NK-92 treated with Interleukin-12 subunit alpha and Interleukin-12 subunit beta, amount 100 ng/mL, for 24 hours (cell line): ENCODE data around the gene FBXO34.

Experiments used
- DNase-seq: peaks from one replicate; lab custom pipeline; 2025; lab: John Stamatoyannopoulos, UW

The FBXO34 gene

GRCh38 chr14:55272922-55273321 lies 1.7 kb downstream of the FBXO34 start:
- DNase-seq, result no peak

GRCh38 chr14:55274146-55274545 lies 2.9 kb downstream of the FBXO34 start:
- DNase-seq, result no peak

GRCh38 chr14:55274751-55275150 lies 3.5 kb downstream of the FBXO34 start:
- no peak for DNase-seq

- no peak for DNase-seq
These were observed 5.5 kb downstream of the FBXO34 start for GRCh38 chr14:55276736-55277135.

- DNase-seq, result no peak
These were observed 6.9 kb downstream of the FBXO34 start for GRCh38 chr14:55277972-55278740.

- DNase-seq, result no peak
These were observed 8.2 kb downstream of the FBXO34 start for GRCh38 chr14:55279384-55279783.

- DNase-seq, result no peak
These were observed 10.2 kb downstream of the FBXO34 start for GRCh38 chr14:55281316-55281839.

- no peak for DNase-seq
These were observed 13.9 kb downstream of the FBXO34 start for GRCh38 chr14:55285048-55285652.

GRCh38 chr14:55288439-55288838 lies 17.2 kb downstream of the FBXO34 start:
- no peak for DNase-seq

- no peak for DNase-seq
These were observed 20.4 kb downstream of the FBXO34 start for GRCh38 chr14:55291480-55292081.

GRCh38 chr14:55294603-55295002 lies 23.4 kb downstream of the FBXO34 start:
- no peak for DNase-seq

- DNase-seq, result no peak
These were observed 26.6 kb downstream of the FBXO34 start for GRCh38 chr14:55297611-55298499.

GRCh38 chr14:55298500-55298822 lies 27.2 kb downstream of the FBXO34 start:
- no peak for DNase-seq

- DNase-seq, result no peak
These were observed 30.4 kb downstream of the FBXO34 start for GRCh38 chr14:55301437-55302121.

GRCh38 chr14:55302367-55303124 lies 31.3 kb downstream of the FBXO34 start:
- no peak for DNase-seq

GRCh38 chr14:55303125-55303499 lies 31.9 kb downstream of the FBXO34 start:
- DNase-seq, result no peak

GRCh38 chr14:55303691-55304145 lies 32.5 kb downstream of the FBXO34 start:
- DNase-seq, result no peak

- no peak for DNase-seq
These were observed 35.8 kb downstream of the FBXO34 start for GRCh38 chr14:55306938-55307589.

- no peak for DNase-seq
These were observed 37.9 kb downstream of the FBXO34 start for GRCh38 chr14:55309154-55309553.

GRCh38 chr14:55309761-55310365 lies 38.6 kb downstream of the FBXO34 start:
- DNase-seq, result no peak
